GM21367 (cell line): ENCODE results near the gene CADPS.

Source experiments
- ATAC-seq: cut with Tn5 transposase; IDR thresholded peaks from one replicate; pipeline ENCODE4 v1.9.1; 2021; ENCODE audit not compliant: unreplicated experiment

Gene CADPS

GRCh38 chr3:62815981-62816380 lies 59.2 kb downstream of the CADPS start:
- no peak for ATAC-seq

GRCh38 chr3:62812631-62813030 lies 62.6 kb downstream of the CADPS start:
- no peak for ATAC-seq

DNA sequence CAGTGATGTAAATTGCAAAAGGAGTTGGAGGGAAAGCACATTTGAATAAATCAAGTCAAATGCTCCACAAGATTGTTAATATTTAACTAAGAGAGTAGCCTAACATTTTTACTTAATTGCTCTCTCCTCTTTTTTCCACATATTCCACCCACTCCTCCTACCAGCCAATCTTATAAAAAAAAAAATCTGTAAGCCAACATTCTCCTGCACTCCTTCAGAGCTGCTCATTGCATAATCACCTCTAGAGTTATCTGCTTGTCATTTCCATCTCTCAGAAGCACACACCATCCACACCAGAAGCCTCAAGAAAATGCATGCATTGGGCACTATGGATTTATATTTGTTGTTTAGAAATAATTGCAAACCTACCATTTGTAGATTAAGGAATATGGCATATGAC lies 64.1 kb downstream of the CADPS start:
- no peak for ATAC-seq

GRCh38 chr3:62809369-62809768 lies 65.8 kb downstream of the CADPS start:
- no peak for ATAC-seq

DNA sequence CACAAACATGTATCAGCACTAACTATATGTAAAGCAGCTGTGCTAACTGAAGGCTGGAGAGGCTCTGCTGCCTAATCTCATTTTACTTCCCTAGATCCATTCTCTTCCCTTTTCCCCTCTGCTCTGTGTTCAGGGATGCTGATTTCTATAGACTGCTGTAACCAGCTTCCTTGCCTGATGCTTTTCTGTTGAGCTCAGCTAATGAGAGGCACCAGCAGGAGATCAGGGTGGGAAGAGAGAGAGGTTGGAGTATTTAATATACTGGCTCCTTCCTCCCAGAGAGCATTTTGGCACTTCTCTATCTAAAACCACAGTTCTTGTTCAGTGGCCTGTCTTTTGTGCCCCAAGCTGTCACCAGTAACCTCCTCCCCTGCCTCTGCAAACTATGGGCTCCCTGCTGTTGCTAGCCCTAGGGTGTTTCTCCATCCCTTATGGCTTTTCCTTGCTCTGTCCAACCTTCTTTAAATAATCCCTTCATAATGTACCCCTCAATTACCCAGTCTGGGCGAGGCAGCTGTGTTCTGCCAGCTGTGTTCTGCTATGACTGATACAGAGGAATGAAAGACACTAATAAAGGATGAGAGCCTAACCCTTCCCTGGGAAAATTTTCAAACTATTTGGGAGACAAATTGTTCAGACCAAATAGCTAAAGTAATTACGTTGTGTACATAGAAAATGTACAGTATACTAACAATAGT lies 69.5 kb downstream of the CADPS start:
- ATAC-seq = no peak

DNA sequence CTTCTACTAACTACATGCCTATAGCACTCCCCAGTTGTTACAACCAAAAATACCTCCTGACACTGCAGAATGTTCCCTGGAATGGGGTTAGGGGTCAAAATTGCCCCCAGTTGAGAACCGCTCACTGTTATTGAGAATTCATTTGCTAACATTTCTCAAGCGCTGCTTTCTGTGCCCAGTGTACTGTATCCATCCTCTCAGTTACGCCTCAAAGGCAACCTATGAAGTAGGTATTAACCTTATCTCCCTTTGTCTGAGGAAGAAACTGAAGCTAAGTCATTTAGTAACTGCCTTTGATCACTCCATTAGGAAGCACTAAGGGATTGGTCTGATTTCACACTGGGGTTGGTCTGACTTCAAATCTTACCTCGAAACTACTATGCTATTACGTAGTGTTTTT lies 70.1 kb downstream of the CADPS start:
- ATAC-seq = no peak

- ATAC-seq = no peak
Observed at GRCh38 chr3:62803276-62803675, 71.9 kb downstream of the CADPS start.

DNA sequence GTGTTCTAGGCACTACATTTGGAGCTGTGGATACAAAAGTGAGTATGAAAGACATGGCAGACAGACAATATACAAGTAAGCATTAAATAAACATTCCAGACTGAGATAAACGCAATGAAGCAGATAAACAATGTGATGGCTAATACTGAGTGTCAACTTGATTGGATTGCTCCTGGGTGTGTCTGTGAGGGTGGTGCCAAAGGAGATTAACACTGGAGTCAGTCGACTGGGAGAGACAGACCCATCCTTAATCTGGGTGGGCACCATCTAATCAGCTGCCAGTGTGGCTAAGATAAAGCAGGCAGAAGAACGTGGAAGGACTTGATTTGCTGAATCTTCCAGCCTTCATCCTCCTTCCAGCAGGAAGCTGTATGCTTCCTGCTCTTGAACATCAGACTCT lies 77.2 kb downstream of the CADPS start:
- no peak for ATAC-seq

GRCh38 chr3:62797132-62797531 lies 78.1 kb downstream of the CADPS start:
- no peak for ATAC-seq

GRCh38 chr3:62795978-62796657 lies 79.1 kb downstream of the CADPS start:
- no peak for ATAC-seq

DNA sequence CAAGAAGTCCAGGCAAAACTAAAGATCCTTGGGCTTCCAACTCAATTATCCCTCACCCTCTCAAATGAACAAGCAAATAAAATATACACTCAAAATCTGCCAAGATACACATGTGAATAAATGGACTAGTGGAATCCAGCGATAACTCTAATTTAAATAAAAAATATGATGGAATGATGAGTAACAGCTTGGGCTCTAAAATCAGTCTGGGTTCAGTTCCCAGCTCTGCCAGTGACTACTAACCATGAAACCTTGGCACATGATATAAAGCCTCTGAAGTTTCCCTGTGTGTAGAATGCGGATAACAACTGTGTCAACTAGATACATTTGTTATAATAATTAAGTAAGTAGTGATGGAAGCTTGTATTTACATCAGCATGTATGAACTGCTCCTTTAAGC lies 81.3 kb downstream of the CADPS start:
- no peak for ATAC-seq

DNA sequence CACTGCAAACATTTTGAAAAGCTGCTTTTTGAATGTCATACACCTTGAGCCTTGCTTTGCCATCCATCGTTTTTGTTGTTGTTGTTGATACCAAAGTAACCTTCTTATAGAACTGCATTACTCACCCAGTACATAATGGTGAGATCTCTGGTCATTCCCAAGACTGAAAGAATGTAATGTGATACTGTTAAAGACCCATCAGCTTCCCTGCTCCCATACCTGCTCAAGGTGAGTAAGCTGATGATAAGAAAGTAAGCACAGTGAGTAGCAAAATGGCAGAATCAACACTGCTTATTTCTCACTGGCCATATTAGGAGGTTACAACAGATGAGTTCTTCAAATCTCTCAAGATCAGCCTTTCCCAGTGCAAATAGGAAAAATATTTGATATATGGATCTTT lies 89.8 kb downstream of the CADPS start:
- no peak for ATAC-seq

DNA sequence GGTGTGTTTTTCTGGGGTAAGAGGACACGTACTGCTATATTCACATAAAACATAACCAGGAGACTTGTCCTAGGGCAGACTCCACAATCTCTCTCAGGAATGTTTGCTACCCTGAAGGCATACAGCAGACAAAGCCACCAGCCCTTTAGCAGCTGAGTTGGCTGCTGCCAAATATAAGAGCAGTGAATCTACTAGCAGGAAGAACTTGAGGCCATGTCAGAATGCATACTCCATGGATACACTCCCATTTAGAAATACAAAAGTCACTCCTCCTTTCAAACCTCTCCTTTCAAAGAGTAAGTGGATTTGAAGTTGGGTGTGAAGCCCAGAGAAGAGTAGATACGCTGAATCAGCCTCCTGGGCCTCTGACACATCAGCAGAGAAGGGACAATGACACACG lies 94.1 kb downstream of the CADPS start:
- no peak for ATAC-seq

DNA sequence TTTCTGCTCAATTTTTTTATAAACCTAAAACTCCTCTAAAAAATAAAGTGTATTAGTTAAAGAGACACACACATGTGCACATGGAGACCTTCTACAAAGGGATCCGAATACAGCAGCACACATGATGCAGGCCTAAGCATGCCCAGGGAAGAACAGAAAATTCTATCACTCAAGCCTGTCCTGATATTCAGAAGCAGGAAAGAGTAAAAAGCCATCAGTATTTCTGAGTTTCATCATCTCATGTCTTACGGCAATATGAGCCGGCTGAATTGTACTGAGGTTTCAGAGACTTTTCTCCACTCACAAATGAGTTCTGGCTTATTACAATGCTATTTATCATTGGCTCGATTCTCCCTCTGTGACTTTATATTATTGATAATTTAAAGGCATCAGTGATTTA lies 97.5 kb downstream of the CADPS start:
- no peak for ATAC-seq

- no peak for ATAC-seq
Observed at GRCh38 chr3:62777130-62777529, 98.1 kb downstream of the CADPS start.

DNA sequence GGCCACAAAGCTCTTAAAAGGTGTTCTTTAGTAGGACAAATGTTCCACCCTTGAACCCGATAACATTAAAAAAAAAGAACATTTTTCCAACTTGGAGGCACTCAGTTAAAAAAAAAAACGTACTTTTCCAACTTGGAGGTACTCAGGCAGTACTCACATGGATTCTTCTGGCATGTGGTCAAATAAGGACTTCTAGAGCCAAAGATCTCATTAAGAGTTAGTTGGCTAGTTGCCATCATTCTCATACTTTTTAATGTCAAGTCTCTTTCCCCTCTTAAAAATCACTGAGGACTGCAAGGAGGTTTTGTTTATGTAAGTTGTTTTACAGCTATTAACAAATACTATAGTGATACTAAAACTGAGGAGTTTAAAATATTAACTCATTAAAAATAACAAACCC lies 101.0 kb downstream of the CADPS start:
- no peak for ATAC-seq

DNA sequence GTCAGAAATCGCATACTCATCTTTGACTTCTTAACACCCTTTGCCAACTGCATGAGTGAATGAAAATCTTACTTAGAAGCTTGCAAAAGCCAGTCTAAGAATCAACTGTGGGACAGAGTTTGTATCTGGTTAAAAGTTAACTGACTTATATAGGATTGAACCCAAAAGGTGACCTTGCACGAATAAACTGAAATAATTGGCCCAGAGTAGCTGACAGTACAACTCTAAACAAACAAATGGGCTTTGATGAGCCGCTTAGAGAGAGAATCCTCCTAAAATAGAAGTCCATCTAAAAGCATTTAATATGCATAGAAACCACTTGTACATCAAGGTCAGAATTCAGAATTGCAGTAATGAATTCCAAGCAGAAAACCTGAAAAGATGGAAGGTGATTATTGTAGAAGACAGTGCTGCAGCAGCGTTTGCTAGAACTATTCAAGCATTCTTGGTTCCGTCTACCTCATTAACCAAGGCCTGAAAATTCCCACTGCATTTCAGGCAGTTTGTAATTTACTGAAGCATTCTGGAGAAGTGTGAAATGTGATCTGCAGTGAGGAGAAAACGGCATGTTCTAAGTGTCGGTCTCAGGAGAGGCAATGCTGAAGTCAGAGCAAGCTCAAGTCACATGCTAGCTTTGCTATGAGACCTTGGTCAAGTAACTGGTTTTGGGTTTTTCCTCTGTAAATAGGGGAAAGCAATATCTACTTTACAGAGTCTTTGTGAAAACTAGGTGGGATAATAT lies 103.7 kb downstream of the CADPS start:
- ATAC-seq = no peak

DNA sequence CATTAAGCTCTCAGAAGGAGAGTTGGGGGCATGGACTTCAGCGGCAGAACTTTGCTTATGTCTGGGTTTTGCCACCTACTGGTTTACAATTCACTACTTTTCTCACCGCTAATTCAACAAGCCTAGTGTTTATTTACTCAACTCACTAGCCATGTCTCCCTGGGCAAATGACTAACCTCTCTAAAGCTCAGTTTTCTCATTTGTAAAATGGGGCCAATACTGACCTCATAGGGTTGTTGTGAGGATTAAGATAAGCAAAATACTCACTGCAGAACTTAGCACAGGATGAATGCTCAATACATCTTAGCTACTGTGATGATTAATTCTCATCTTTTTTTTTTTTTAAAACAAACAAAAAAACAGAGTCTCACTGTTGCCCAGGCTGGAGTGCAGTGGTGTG lies 106.3 kb downstream of the CADPS start:
- no peak for ATAC-seq

- no peak for ATAC-seq
Observed at GRCh38 chr3:62761711-62762110, 113.5 kb downstream of the CADPS start.

DNA sequence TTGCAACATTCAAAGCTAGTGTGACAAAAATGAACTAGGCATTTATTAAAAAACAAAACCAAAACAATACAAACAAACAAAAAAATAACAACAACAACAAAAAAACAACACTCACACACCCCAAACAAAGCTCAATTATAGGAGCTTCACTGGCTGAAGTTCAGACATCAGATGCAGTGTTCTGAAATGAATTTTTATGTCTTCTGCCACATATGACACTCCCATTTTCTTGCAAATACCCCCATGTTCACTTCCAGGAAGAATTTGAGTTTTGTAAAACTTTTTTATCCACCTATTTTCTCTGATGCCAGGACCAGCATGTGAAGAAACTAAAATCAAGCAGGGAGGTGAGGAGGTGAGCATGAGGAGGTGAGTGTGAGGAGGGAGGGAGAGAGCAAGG lies 113.9 kb downstream of the CADPS start:
- no peak for ATAC-seq

GRCh38 chr3:62758296-62759066 lies 116.7 kb downstream of the CADPS start:
- no peak for ATAC-seq
